ENCODE data around the gene DTNB.

The DTNB gene

DNA sequence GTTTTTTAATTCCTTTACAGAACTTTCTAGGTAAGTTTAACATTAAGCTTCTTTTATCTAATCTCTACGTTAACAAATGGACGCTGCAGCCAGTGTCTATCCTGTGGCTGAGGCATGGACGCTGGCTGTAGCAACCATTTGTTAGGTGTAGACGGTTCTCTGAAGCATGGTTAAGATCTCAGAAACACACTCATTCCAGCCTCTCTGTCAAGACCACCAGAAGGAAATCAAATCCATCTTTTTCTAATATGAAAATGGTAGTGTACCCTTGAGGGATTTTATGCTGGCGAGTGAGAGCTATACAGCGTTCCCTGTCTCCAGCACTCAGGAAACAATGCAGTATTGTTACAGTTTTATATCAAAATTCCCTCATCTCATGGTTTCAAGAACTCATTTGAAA lies 78.0 kb downstream of the DTNB start:
- H3K4me3 ChIP-seq (ENCODE audit: low read depth, low read length): no peak overlapping the region
- DNase-seq (ENCODE audit: low read depth): no peak
- TF ChIP-seq, protein P1, sequence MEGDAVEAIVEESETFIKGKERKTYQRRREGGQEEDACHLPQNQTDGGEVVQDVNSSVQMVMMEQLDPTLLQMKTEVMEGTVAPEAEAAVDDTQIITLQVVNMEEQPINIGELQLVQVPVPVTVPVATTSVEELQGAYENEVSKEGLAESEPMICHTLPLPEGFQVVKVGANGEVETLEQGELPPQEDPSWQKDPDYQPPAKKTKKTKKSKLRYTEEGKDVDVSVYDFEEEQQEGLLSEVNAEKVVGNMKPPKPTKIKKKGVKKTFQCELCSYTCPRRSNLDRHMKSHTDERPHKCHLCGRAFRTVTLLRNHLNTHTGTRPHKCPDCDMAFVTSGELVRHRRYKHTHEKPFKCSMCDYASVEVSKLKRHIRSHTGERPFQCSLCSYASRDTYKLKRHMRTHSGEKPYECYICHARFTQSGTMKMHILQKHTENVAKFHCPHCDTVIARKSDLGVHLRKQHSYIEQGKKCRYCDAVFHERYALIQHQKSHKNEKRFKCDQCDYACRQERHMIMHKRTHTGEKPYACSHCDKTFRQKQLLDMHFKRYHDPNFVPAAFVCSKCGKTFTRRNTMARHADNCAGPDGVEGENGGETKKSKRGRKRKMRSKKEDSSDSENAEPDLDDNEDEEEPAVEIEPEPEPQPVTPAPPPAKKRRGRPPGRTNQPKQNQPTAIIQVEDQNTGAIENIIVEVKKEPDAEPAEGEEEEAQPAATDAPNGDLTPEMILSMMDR (IDR thresholded peaks at IDR 0.05; ENCODE audit: control insufficient read depth, extremely low read depth, insufficient read depth): no peak

DNA sequence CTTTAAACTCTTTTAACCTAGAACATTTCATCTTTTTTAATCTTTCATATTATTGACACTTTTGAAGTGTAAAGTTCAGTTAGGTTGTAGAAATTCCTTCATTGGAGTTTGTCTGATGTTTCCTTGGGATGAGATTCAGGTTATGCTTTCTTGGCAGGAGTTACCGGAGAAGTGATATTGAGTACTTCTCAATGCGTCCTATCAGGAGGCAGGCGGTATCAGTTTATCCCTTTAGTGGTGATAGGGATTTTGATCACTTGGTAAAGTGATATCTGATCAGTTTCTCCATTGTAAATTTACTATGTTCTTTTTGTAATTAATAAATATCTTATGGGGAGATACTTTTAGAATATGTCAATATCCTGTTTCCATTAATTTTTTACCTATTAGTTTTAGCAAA lies 78.4 kb downstream of the DTNB start:
- DNase-seq (ENCODE audit: low read depth): no peak
- TF ChIP-seq, protein P1 (IDR thresholded peaks at IDR 0.05; ENCODE audit: control insufficient read depth, extremely low read depth, insufficient read depth): no peak
- no peak overlapping the region for H3K4me3 ChIP-seq (ENCODE audit: low read depth, low read length)

GRCh38 chr2:25592766-25593292 lies 80.5 kb downstream of the DTNB start:
- H3K4me3 ChIP-seq (ENCODE audit: low read depth, low read length): no peak overlapping the region
- TF ChIP-seq, protein P1 (IDR thresholded peaks at IDR 0.05; ENCODE audit: control insufficient read depth, extremely low read depth, insufficient read depth): no peak
- DNase-seq (ENCODE audit: low read depth): no peak

GRCh38 chr2:25590921-25591505 lies 82.4 kb downstream of the DTNB start:
- TF ChIP-seq, protein P1 (IDR thresholded peaks at IDR 0.05; ENCODE audit: control insufficient read depth, extremely low read depth, insufficient read depth): no peak
- H3K4me3 ChIP-seq (ENCODE audit: low read depth, low read length): no peak overlapping the region
- no peak for DNase-seq (ENCODE audit: low read depth)

GRCh38 chr2:25589676-25590205 lies 83.6 kb downstream of the DTNB start:
- TF ChIP-seq, protein P1 (IDR thresholded peaks at IDR 0.05; ENCODE audit: control insufficient read depth, extremely low read depth, insufficient read depth): no peak
- no peak for DNase-seq (ENCODE audit: low read depth)
- no peak overlapping the region for H3K4me3 ChIP-seq (ENCODE audit: low read depth, low read length)

DNA sequence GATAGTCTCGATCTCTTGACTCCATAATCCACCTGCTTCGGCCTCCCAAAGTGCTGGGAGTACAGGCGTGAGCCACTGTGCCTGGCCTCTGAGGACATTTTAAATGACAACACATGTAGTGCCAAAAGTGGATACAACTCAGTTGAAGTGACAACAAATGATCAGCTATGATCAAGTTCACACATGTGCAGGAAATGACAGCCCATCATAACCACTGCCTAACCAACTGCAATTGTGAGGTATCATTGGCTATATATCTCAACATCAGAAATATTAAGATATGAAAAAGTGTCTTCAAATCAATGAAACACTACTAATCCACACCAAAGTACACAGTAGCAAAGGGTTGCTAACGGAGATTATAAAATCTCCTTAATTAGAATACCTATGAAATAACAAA lies 84.8 kb downstream of the DTNB start:
- DNase-seq (ENCODE audit: low read depth): no peak
- TF ChIP-seq, protein P1 (IDR thresholded peaks at IDR 0.05; ENCODE audit: control insufficient read depth, extremely low read depth, insufficient read depth): no peak
- H3K4me3 ChIP-seq (ENCODE audit: low read depth, low read length): no peak overlapping the region

GRCh38 chr2:25587361-25587760 lies 86.0 kb downstream of the DTNB start:
- no peak overlapping the region for H3K4me3 ChIP-seq (ENCODE audit: low read depth, low read length)
- no peak for DNase-seq (ENCODE audit: low read depth)
- TF ChIP-seq, protein P1 (IDR thresholded peaks at IDR 0.05; ENCODE audit: control insufficient read depth, extremely low read depth, insufficient read depth): no peak

All from LNCaP clone FGC (cell line).